Measurements from ENCODE around the gene TNFSF11. TPM values are rescaled to one million over a fixed set of nuclear protein-coding genes. Genes with fewer than 3 reads are reported as not detected.

The TNFSF11 gene
- total and polyA plus RNA-seq, 2 donors (not counting 3 experiments of a cell fraction or from before 2014, with no cell fraction given), result not detected

GRCh38 chr13:42614436-42615035 is 40.6 kb downstream of the TNFSF11 start:
- no peak for TF ChIP-seq EZH2 (IDR thresholded peaks at IDR 0.05; ENCODE audit: borderline replicate concordance, low read depth, low read length, severe bottlenecking)
- no peak for TF ChIP-seq POLR2AphosphoS5 (IDR thresholded peaks at IDR 0.05; ENCODE audit: insufficient read depth, low read depth, low read length)
- no peak for TF ChIP-seq GATA2 (IDR thresholded peaks at IDR 0.05; ENCODE audit: insufficient read depth, insufficient read length, low read depth, low read length)
- no peak for TF ChIP-seq JUN (IDR thresholded peaks at IDR 0.05; ENCODE audit: borderline replicate concordance, insufficient read depth, insufficient read length, low read depth)
- no peak for TF ChIP-seq POLR2A (IDR thresholded peaks at IDR 0.05; ENCODE audit: low read depth, low read length)
- TF ChIP-seq CTCF (IDR thresholded peaks at IDR 0.05; ENCODE audit: extremely low read depth in 1 of 2, insufficient read depth in 1 of 2, low read depth in 1 of 2, low read length in 2 of 2), result no peak
- TF ChIP-seq MYC (IDR thresholded peaks at IDR 0.05; ENCODE audit: low read depth, low read length), result no peak
- TF ChIP-seq FOS (IDR thresholded peaks at IDR 0.05; ENCODE audit: borderline replicate concordance, insufficient read depth, low read length), result no peak
- TF ChIP-seq MAX (IDR thresholded peaks at IDR 0.05; ENCODE audit: insufficient read depth, insufficient read length), result no peak
- ChIA-PET POLR2A (no interaction called here), CTCF (interaction anchor here (1.5 kb wide), 1 partner anchor 18 kb away, joined by 3 read pairs; no protein-coding TSS in a partner anchor)
- Histone ChIP-seq H4K20me1 (replicated peaks; ENCODE audit: control insufficient read depth, extremely low read depth, insufficient read depth, low read length) (no peaks in the 10 kb centered on the region), H3K9me3 (replicated peaks; ENCODE audit: control insufficient read depth, insufficient read depth, low read length) (no peaks in the 10 kb centered on the region), H2AFZ (ENCODE audit: low read depth, low read length) (no peak overlapping the region), H3K36me3 (ENCODE audit: control insufficient read depth in 2 of 2, extremely low read depth in 1 of 2, insufficient read depth in 2 of 2, low read length in 2 of 2) (no peaks in the 10 kb centered on the region), H3K4me1 (ENCODE audit: control insufficient read depth, extremely low read depth, insufficient read depth, low read length) (no peaks in the 10 kb centered on the region), H3K27ac (ENCODE audit: insufficient read depth, low read depth, low read length) (no peak overlapping the region), H3K4me3 (replicated peaks in 1 of 3; ENCODE audit: insufficient read depth in 1 of 3, low read depth in 1 of 3, low read length in 3 of 3) (no peak overlapping the region), H3K79me2 (ENCODE audit: control insufficient read depth, insufficient read depth, low read length) (no peaks in the 10 kb centered on the region), H3K9me1 (replicated peaks; ENCODE audit: control insufficient read depth, extremely low read depth, insufficient read depth, low read length) (no peaks in the 10 kb centered on the region), H3K27me3 (ENCODE audit: control insufficient read depth in 2 of 2, insufficient read depth in 2 of 2, low read length in 2 of 2) (peaks cover 0 to 2% of the 10 kb centered on the region in 2 experiments), H3K9ac (replicated peaks; ENCODE audit: extremely low read depth, insufficient read depth, low read length) (no peak overlapping the region), H3K4me2 (ENCODE audit: insufficient read depth, low read length) (no peak overlapping the region)
- BruUV-seq (replicated peaks), result no TSS peak
- dilution Hi-C loops (cut with MboI; ENCODE audit: extremely low pct_ligation_motif_present, low sequenced_read_pairs), result no loop called here
- FAIRE-seq (no peak), DNase-seq (ENCODE audit: low read depth, low spot score) (no peak)
- intact Hi-C loops (cut with micrococcal nuclease), result no loop called here
